Pancreas (tissue), 10 donors: ENCODE data around the gene FRMD4A. TPM values are rescaled to one million over a fixed set of nuclear protein-coding genes. Genes with fewer than 3 reads are reported as not detected.

Source experiments
- ATAC-seq, 4 donors: fragments of 200-7000 bp; cut with Tn5 transposase; one replicate each; pipeline versions ENCODE4 v1.8.0 to v1.9.1; 2020; ENCODE audit warnings: mild to moderate bottlenecking in 4 of 4, moderate library complexity in 4 of 4
- DNase-seq, 6 donors: peaks; one replicate each; pipeline ENCODE4 v3.0.0-alpha.2; 2020
- FAIRE-seq: peaks from 2 replicates; lab custom pipeline; 2012; peaks lifted over from hg19 to GRCh38; lab: Jason Lieb, UNC
- H3K27ac ChIP-seq, 4 donors: fragments of 200-600 bp; sonication (generic); 1 replicate in 3 of 4; 2 replicates in 1 of 4; pipeline versions ENCODE4 v1.5.0 to v1.8.0; 2020
- H3K27me3 ChIP-seq, 4 donors: fragments of 200-600 bp; one replicate each; pipeline ENCODE4 v1.8.0; 2021
- H3K36me3 ChIP-seq, 3 donors: fragments of 200-600 bp; sonication (generic) in 1 of 3; one replicate each; pipeline versions ENCODE4 v1.5.0 to v1.8.0; 2020 to 2021
- H3K4me1 ChIP-seq, 3 donors: fragments of 200-600 bp; one replicate each; pipeline ENCODE4 v1.8.0; 2021
- H3K4me3 ChIP-seq, 4 donors: fragments of 200-600 bp; sonication (generic) in 2 of 4; one replicate each; pipeline versions ENCODE4 v1.5.0 to v1.8.0; 2020 to 2021
- H3K9me3 ChIP-seq, 4 donors: fragments of 200-600 bp; one replicate each; pipeline ENCODE4 v1.8.0; 2021
- CTCF ChIP-seq, 4 donors: fragments of 200-600 bp; sonication (generic) in 3 of 4; IDR thresholded peaks; one replicate each; pipeline versions ENCODE4 v1.5.0 to v1.8.0; 2021; ENCODE audit warnings: antibody characterized with exemption in 4 of 4
- WGBS, 2 donors: extraction: QIAGEN DNeasy Blood & Tissue Kit; methylation state at CpG; one replicate each; pipeline ENCODE4 v1.1.7; 2013; 5-methylcytosine and 5-hydroxymethylcytosine counted together
- intact Hi-C, 3 donors: fragments of 100-400 bp; cut with DNase I; formaldehyde crosslinking; loops; one replicate each; pipeline versions ENCODE4 v1.11.1 to v1.14.2; 2022
- polyA plus RNA-seq, 2 donors: library from polyadenylated mRNA; stranded (reverse); fragments of 200-250 nt; gene quantifications; one replicate each; pipeline ENCODE4 v1.2.3, GENCODE V29; 2013
- total RNA-seq, 6 donors: library from RNA; stranded (reverse); fragmentation: NEBNext Ultra II Directional in 4 of 6; extraction: Animal tissue kit (Norgen Biotek cat#: 25700) in 4 of 6; gene quantifications; one replicate each; pipeline versions ENCODE4 v1.2.1 to v1.2.4, GENCODE V29; 2021 to 2023
- donor health status: healthy with polysubstance abuse.
- donor health status: DM: no; HTN: no; CAD: no; lungs with moderate emphysema.
- donor health status: DM: no; HTN: no; CAD: no.
- donor health status: control.
- donor health status: control.
- donor health status: Bipolar disorder and iron deficiency.
- donor health status: DM: yes; HTN: yes; CAD: no.
- donor health status: DM: no; HTN: no; CAD: no.
- donor health status: DM: no; HTN: no; CAD: no.
- donor health status: DM: yes; HTN: yes; CAD: no.

Gene FRMD4A
- total and polyA plus RNA-seq, 8 donors = 13.5 to 27.5 (median 18.7) TPM

GRCh38 chr10:14163377-14164086 is 167.2 kb downstream of the FRMD4A start:
- Histone ChIP-seq H3K9me3 (no peaks in the 10 kb centered on the region), H3K36me3 (no peaks in the 10 kb centered on the region), H3K27me3 (no peaks in the 10 kb centered on the region), H3K4me1 (no peaks in the 10 kb centered on the region), H3K27ac (peak overlapping the region in 3 of 4 donors; percentile 22 to 51 (median 39)), H3K4me3 (no peak overlapping the region)
- DNase-seq (no peak), FAIRE-seq (no peak), ATAC-seq (peak in 3 of 4 donors; percentile 22 to 78 (median 48))
- 51 to 66% methylated on average over 20 of the region's 20 CpGs for WGBS, 2 donors
- TF ChIP-seq CTCF (IDR thresholded peaks at IDR 0.05) = no peak
- intact Hi-C loops = no loop called here

- Histone ChIP-seq H3K9me3 (no peaks in the 10 kb centered on the region), H3K27me3 (no peaks in the 10 kb centered on the region), H3K36me3 (no peaks in the 10 kb centered on the region), H3K4me3 (no peak overlapping the region), H3K27ac (peak overlapping the region in 3 of 4 donors; percentile 22 to 51 (median 39)), H3K4me1 (no peaks in the 10 kb centered on the region)
- TF ChIP-seq CTCF (IDR thresholded peaks at IDR 0.05) = no peak
- intact Hi-C loops = no loop called here
- 57 to 67% methylated on average over 5 of the region's 5 CpGs for WGBS, 2 donors
- ATAC-seq = no peak
- FAIRE-seq = no peak
- DNase-seq = no peak
These were observed 167.9 kb downstream of the FRMD4A start for GRCh38 chr10:14162629-14163344.

GRCh38 chr10:14162061-14162460 is 168.7 kb downstream of the FRMD4A start:
- no peak for ATAC-seq
- WGBS, 2 donors = 92 to 95% methylated on average over 5 of the region's 5 CpGs

GRCh38 chr10:14160299-14160698 is 170.4 kb downstream of the FRMD4A start:
- no peak overlapping the region for H3K27ac ChIP-seq
- FAIRE-seq (no peak), ATAC-seq (no peak), DNase-seq (no peak)
- H3K4me3 ChIP-seq = no peak overlapping the region
- intact Hi-C loops = no loop called here
- H3K9me3 ChIP-seq = no peaks in the 10 kb centered on the region
- TF ChIP-seq CTCF (IDR thresholded peaks at IDR 0.05) = no peak
- H3K4me1 ChIP-seq = no peaks in the 10 kb centered on the region
- H3K36me3 ChIP-seq = no peaks in the 10 kb centered on the region
- WGBS, 2 donors = 92 to 100% methylated on average over 1 of the region's 1 CpG
- no peaks in the 10 kb centered on the region for H3K27me3 ChIP-seq

More at GRCh38 chr10:14162061-14162460, 168.7 kb downstream of the FRMD4A start:
- H3K27ac ChIP-seq = no peak overlapping the region
- intact Hi-C loops = no loop called here
- H3K4me3 ChIP-seq = no peak overlapping the region
- H3K27me3 ChIP-seq = no peaks in the 10 kb centered on the region
- no peak for FAIRE-seq
- H3K9me3 ChIP-seq = no peaks in the 10 kb centered on the region
- no peaks in the 10 kb centered on the region for H3K36me3 ChIP-seq
- H3K4me1 ChIP-seq = no peaks in the 10 kb centered on the region
- TF ChIP-seq CTCF (IDR thresholded peaks at IDR 0.05) = no peak
- no peak for DNase-seq

GRCh38 chr10:14158575-14158974 is 172.1 kb downstream of the FRMD4A start:
- no peak for TF ChIP-seq CTCF (IDR thresholded peaks at IDR 0.05)
- Histone ChIP-seq H3K4me3 (no peak overlapping the region), H3K9me3 (no peaks in the 10 kb centered on the region), H3K27ac (no peak overlapping the region), H3K4me1 (no peaks in the 10 kb centered on the region), H3K36me3 (no peaks in the 10 kb centered on the region), H3K27me3 (no peaks in the 10 kb centered on the region)
- FAIRE-seq = no peak
- intact Hi-C loops = no loop called here
- no peak for DNase-seq
- no peak for ATAC-seq
